T-helper 17 cell (primary cell): Measurements from ENCODE around the gene NRIP3. TPM values are rescaled to one million over a fixed set of nuclear protein-coding genes. Genes with fewer than 3 reads are reported as not detected.

Experiments
- total RNA-seq, 4 donors: library from RNA in 2 of 4; stranded (reverse) in 2 of 4; gene quantifications; one replicate each; pipeline ENCODE4 v1.2.3 and lab custom pipeline; 2022 to 2026

The NRIP3 gene
- total RNA-seq, 2 donors from 2014 or later, result 3.8 to 4.4 TPM

Other genes starting within 250 kb of the NRIP3 start
- gene AKIP1, start 92.8 kb downstream of the NRIP3 start, total RNA-seq, result 1 to 10 TPM; 6.8 to 8.1 TPM
- not detected for gene C11orf16, start 71.1 kb downstream of the NRIP3 start, total RNA-seq
- gene ASCL3, start 61.0 kb downstream of the NRIP3 start, total RNA-seq, result not detected
- 10 to 100 TPM; 28.3 to 30.3 TPM for gene TMEM9B, start 39.6 kb downstream of the NRIP3 start, total RNA-seq
- under 1 TPM in 1 of 2 donors, not detected in 1; 0.10 TPM for gene SCUBE2, start 87.6 kb upstream of the NRIP3 start, total RNA-seq